Mucosa of gallbladder (tissue), 1 donor: Measurements from ENCODE around the gene BLTP2. TPM values are rescaled to one million over a fixed set of nuclear protein-coding genes. Genes with fewer than 3 reads are reported as not detected.
A peak's percentile ranks its signal among the peaks of the same experiment; 100 is the strongest.
"Not testable (repeated sequence)": the region's sequence is repeated elsewhere in the genome, so short reads cannot be mapped to it uniquely, and the experiment has no call there.

Experiments used
- DNase-seq: peaks from one replicate; pipeline ENCODE4 v3.0.0-alpha.2; 2020; ENCODE audit warnings: low spot score
- total RNA-seq: library from RNA; stranded (reverse); gene quantifications from one replicate; pipeline ENCODE4 v1.2.1, GENCODE V29; 2021
- donor health status: DM: no; HTN: no; CAD: no.

BLTP2 gene
- total RNA-seq, 1 donor from 2014 or later = 161 TPM

- DNase-seq = no peak
Measured at GRCh38 chr17:28646039-28646754, 1.2 kb upstream of the BLTP2 start.

GRCh38 chr17:28645576-28645939 is 600 bp upstream of the BLTP2 start:
- no peak for DNase-seq

GRCh38 chr17:28643983-28644786 is 773 bp downstream of the BLTP2 start:
- DNase-seq = peak; percentile 21

GRCh38 chr17:28641579-28641978 is 3.4 kb downstream of the BLTP2 start:
- no peak for DNase-seq

- no peak for DNase-seq
Measured at GRCh38 chr17:28635506-28635905, 9.5 kb downstream of the BLTP2 start.

GRCh38 chr17:28634206-28634865 is 10.6 kb downstream of the BLTP2 start:
- DNase-seq = no peak

GRCh38 chr17:28626818-28627217 is 18.1 kb downstream of the BLTP2 start:
- no peak for DNase-seq

GRCh38 chr17:28624148-28624547 is 20.8 kb downstream of the BLTP2 start:
- DNase-seq = no peak

GRCh38 chr17:28623696-28624095 is 21.3 kb downstream of the BLTP2 start:
- no peak for DNase-seq

- no peak for DNase-seq
Measured at GRCh38 chr17:28622186-28622585, 22.8 kb downstream of the BLTP2 start.

GRCh38 chr17:28620010-28620409 is 24.9 kb downstream of the BLTP2 start:
- no peak for DNase-seq

GRCh38 chr17:28618464-28618863 is 26.5 kb downstream of the BLTP2 start:
- no peak for DNase-seq

GRCh38 chr17:28616281-28616680 is 28.7 kb downstream of the BLTP2 start:
- no peak for DNase-seq

- no peak for DNase-seq
Measured at GRCh38 chr17:28615260-28615940, 29.6 kb downstream of the BLTP2 start.

GRCh38 chr17:28613931-28614381 is 31.0 kb downstream of the BLTP2 start, which contains the start of gene RSKR:
TSS of gene RSKR (minus strand) at chr17:28614185. CDS start at chr17:28614161, 24 bp downstream.
- DNase-seq = no peak

GRCh38 chr17:28612936-28613872 is 31.8 kb downstream of the BLTP2 start:
- peak; percentile 44 for DNase-seq

- no peak for DNase-seq
Measured at GRCh38 chr17:28612531-28612930, 32.4 kb downstream of the BLTP2 start.

- no peak for DNase-seq
Measured at GRCh38 chr17:28610376-28610775, 34.6 kb downstream of the BLTP2 start.

- DNase-seq = not testable (repeated sequence)
Measured at GRCh38 chr17:28604031-28604430, 40.9 kb downstream of the BLTP2 start.

GRCh38 chr17:28599311-28600184 is 45.4 kb downstream of the BLTP2 start:
- peak; percentile 52 for DNase-seq
